K562 (cell line): ENCODE results near the gene NFS1. TPM values are rescaled to one million over a fixed set of nuclear protein-coding genes. Genes with fewer than 3 reads are reported as not detected.

Experiments
- EZH2 ChIP-seq: IDR thresholded peaks from 2 replicates; pipeline ENCODE4 v1.6.1; 2012; ENCODE audit warnings: low read depth, mild to moderate bottlenecking, inconsistent platforms, low read length, borderline replicate concordance
- HMGN3 ChIP-seq: IDR thresholded peaks from 2 replicates; pipeline ENCODE4 v1.6.1; 2011; ENCODE audit warnings: borderline replicate concordance, low read depth, mild to moderate bottlenecking, mixed read lengths, low read length; ENCODE audit not compliant: insufficient read length; ENCODE audit errors: extremely low read depth
- HNRNPL ChIP-seq: fragments of 200-400 bp; formaldehyde crosslinking; IDR thresholded peaks from 2 replicates; pipeline ENCODE4 v1.6.1; 2017; ENCODE audit warnings: low read depth, mild to moderate bottlenecking, low read length
- LARP7 ChIP-seq: fragments of 450-650 bp; IDR thresholded peaks from 2 replicates; pipeline ENCODE4 v1.6.1; 2016
- MED1 ChIP-seq: sonication (generic); formaldehyde crosslinking; IDR thresholded peaks from 2 replicates; pipeline ENCODE4 v1.8.1; 2023; ENCODE audit warnings: missing genetic modification reagents, borderline replicate concordance
- MITF ChIP-seq: IDR thresholded peaks from 2 replicates; pipeline ENCODE4 v1.6.1; 2014; ENCODE audit warnings: antibody characterized with exemption
- RBFOX2 ChIP-seq: fragments of 200-400 bp; formaldehyde crosslinking; IDR thresholded peaks from 2 replicates; pipeline ENCODE4 v1.6.1; 2017; ENCODE audit warnings: low read depth, mild to moderate bottlenecking, low read length, moderate library complexity
- RREB1 ChIP-seq: fragments of 250-450 bp; sonication (Bioruptor Pico); IDR thresholded peaks from 2 replicates; pipeline ENCODE4 v1.4.0; 2020
- TAL1 ChIP-seq: fragments of 450-650 bp; IDR thresholded peaks from 2 replicates; pipeline ENCODE4 v1.6.1; 2016; ENCODE audit warnings: mild to moderate bottlenecking
- U2AF1 ChIP-seq: fragments of 200-400 bp; formaldehyde crosslinking; optimal IDR thresholded peaks from 2 replicates; pipeline ENCODE3; 2017; ENCODE audit warnings: mild to moderate bottlenecking, low read depth, low read length, moderate library complexity
- USF1 ChIP-seq: sonication (generic); formaldehyde crosslinking; IDR thresholded peaks from 2 replicates; pipeline ENCODE4 v1.9.0; 2022; ENCODE audit warnings: mild to moderate bottlenecking, missing genetic modification reagents
- YY1 ChIP-seq, 3 experiments: IDR thresholded peaks; 2 replicates each; pipeline ENCODE4 v1.6.1; 2011; ENCODE audit warnings: low read length in 2 of 3, mild to moderate bottlenecking in 2 of 3, moderate library complexity in 2 of 3, borderline replicate concordance in 1 of 3, control low read depth in 1 of 3, low read depth in 1 of 3; ENCODE audit not compliant: insufficient read depth in 3 of 3, insufficient replicate concordance in 2 of 3, control insufficient read depth in 1 of 3, insufficient read length in 1 of 3; ENCODE audit errors: extremely low read depth in 1 of 3
- polyA plus RNA-seq, 8 experiments: library from polyadenylated mRNA; depleted of rRNA in 4 of 8; stranded (reverse) in 5 of 8; unstranded in 3 of 8; fragments of >200 nt; fragmentation: Nextera tagmentation in 2 of 8; fragmentation: Illumina TruSeq in 1 of 8; extraction: Ambion mirVana in 2 of 8; extraction: Trizol in 1 of 8; gene quantifications; 2 replicates each; pipeline versions ENCODE4 v1.2.1 to v1.2.3, GENCODE V29; 2011 to 2014; ENCODE audit warnings: inconsistent platforms in 1 of 8, missing spikeins in 1 of 8
- total RNA-seq, 7 experiments: library from RNA; depleted of rRNA in 6 of 7; stranded (reverse); fragments of >200 nt in 6 of 7; fragmentation: Illumina TruSeq in 2 of 7; extraction: Trizol in 2 of 7; gene quantifications; 2 replicates each; pipeline versions ENCODE4 v1.2.1 to v1.2.3, GENCODE V29; 2011 to 2021; ENCODE audit warnings: low replicate concordance in 1 of 7
- TF ChIP-seq, protein P1 (sequence below): fragments of 450-650 bp; IDR thresholded peaks from 2 replicates; pipeline ENCODE4 v1.6.1; 2016; ENCODE audit warnings: low read depth, mild to moderate bottlenecking, moderate library complexity
- TF ChIP-seq, protein P2 (sequence below): fragments of 450-650 bp; IDR thresholded peaks from 2 replicates; pipeline ENCODE4 v1.6.1; 2014; ENCODE audit warnings: low read depth, mild to moderate bottlenecking, moderate library complexity, borderline replicate concordance

Gene NFS1
- total and polyA plus RNA-seq, 9 of the 15 experiments (the other 6 are each of a cell fraction or from before 2014, with no cell fraction given) = 11.5 to 84.8 (median 47.1) TPM

- no peak for TF ChIP-seq RREB1 (CRISPR knock-in tag)
- no peak for TF ChIP-seq U2AF1
- no peak for TF ChIP-seq EZH2
- peak; percentile 89 to 98 (median 93) for TF ChIP-seq YY1 (IDR thresholded peaks at IDR 0.05; ENCODE audit: borderline replicate concordance in 1 of 3, control insufficient read depth in 1 of 3, extremely low read depth in 1 of 3, insufficient read depth in 3 of 3, insufficient read length in 1 of 3, insufficient replicate concordance in 2 of 3, low read depth in 1 of 3, low read length in 2 of 3)
- no peak for TF ChIP-seq MITF
- TF ChIP-seq HNRNPL = no peak; the same call in 1 of the 2 replicates
- TF ChIP-seq, protein P1, sequence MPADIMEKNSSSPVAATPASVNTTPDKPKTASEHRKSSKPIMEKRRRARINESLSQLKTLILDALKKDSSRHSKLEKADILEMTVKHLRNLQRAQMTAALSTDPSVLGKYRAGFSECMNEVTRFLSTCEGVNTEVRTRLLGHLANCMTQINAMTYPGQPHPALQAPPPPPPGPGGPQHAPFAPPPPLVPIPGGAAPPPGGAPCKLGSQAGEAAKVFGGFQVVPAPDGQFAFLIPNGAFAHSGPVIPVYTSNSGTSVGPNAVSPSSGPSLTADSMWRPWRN = no peak
- no peak for TF ChIP-seq LARP7
- TF ChIP-seq TAL1 = no peak
- TF ChIP-seq, protein P2, sequence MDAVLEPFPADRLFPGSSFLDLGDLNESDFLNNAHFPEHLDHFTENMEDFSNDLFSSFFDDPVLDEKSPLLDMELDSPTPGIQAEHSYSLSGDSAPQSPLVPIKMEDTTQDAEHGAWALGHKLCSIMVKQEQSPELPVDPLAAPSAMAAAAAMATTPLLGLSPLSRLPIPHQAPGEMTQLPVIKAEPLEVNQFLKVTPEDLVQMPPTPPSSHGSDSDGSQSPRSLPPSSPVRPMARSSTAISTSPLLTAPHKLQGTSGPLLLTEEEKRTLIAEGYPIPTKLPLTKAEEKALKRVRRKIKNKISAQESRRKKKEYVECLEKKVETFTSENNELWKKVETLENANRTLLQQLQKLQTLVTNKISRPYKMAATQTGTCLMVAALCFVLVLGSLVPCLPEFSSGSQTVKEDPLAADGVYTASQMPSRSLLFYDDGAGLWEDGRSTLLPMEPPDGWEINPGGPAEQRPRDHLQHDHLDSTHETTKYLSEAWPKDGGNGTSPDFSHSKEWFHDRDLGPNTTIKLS = peak; percentile 100
- TF ChIP-seq USF1 (CRISPR knock-in tag) = peak; percentile 66
- TF ChIP-seq MED1 (CRISPR knock-in tag) = no peak
- TF ChIP-seq RBFOX2 = peak; percentile 97
- peak; percentile 68 for TF ChIP-seq HMGN3
Observed at GRCh38 chr20:35741892-35742740, 43.0 kb upstream of the NFS1 start, which contains the start of gene RBM39 (continued).
